ENCODE data around the gene PTPRE. TPM values are rescaled to one million over a fixed set of nuclear protein-coding genes. Genes with fewer than 3 reads are reported as not detected.

PTPRE gene
- total RNA-seq, 1 experiment from 2014 or later = 11.6 TPM

- no peak for DNase-seq (ENCODE audit: low spot score)
- no peak for TF ChIP-seq CTCF (conservative IDR thresholded peaks at IDR 0.05; ENCODE audit: low read depth, low read length)
- TF ChIP-seq EZH2 (IDR thresholded peaks at IDR 0.05; ENCODE audit: borderline replicate concordance, low read depth, low read length, poor library complexity, severe bottlenecking) = no peak
- H3K4me1 ChIP-seq (ENCODE audit: insufficient read depth, low read length, poor library complexity, severe bottlenecking) = no peaks in the 10 kb centered on the region
- intact Hi-C loops (cut with micrococcal nuclease; ENCODE audit: unreplicated experiment) = no loop called here
- H3K27ac ChIP-seq (ENCODE audit: low read depth, low read length, poor library complexity, severe bottlenecking) = no peak overlapping the region
- CTCF ChIA-PET = no interaction called here
- no TSS peak for BruUV-seq (replicated peaks)
- no peaks in the 10 kb centered on the region for H3K36me3 ChIP-seq (ENCODE audit: insufficient read depth, low read length, poor library complexity, severe bottlenecking)
- no peak overlapping the region for H3K4me3 ChIP-seq (ENCODE audit: low read depth, low read length, poor library complexity, severe bottlenecking)
- POLR2A ChIA-PET (ENCODE audit: low non-redundant PET) = no interaction called here
- no peaks in the 10 kb centered on the region for H3K9me3 ChIP-seq (ENCODE audit: low read depth, low read length, poor library complexity, severe bottlenecking)
- H3K27me3 ChIP-seq (replicated peaks; ENCODE audit: insufficient read depth, low read depth, low read length, poor library complexity) = no peaks in the 10 kb centered on the region
Measured at GRCh38 chr10:128055061-128055868, 148.4 kb downstream of the PTPRE start.

- BruUV-seq (replicated peaks) = no TSS peak
Measured at GRCh38 chr10:128056303-128057050, 149.6 kb downstream of the PTPRE start.

More at GRCh38 chr10:128056303-128057050, 149.6 kb downstream of the PTPRE start:
- Histone ChIP-seq H3K4me1 (ENCODE audit: insufficient read depth, low read length, poor library complexity, severe bottlenecking) (no peaks in the 10 kb centered on the region), H3K36me3 (ENCODE audit: insufficient read depth, low read length, poor library complexity, severe bottlenecking) (no peaks in the 10 kb centered on the region), H3K27ac (ENCODE audit: low read depth, low read length, poor library complexity, severe bottlenecking) (no peak overlapping the region), H3K9me3 (ENCODE audit: low read depth, low read length, poor library complexity, severe bottlenecking) (no peaks in the 10 kb centered on the region), H3K4me3 (ENCODE audit: low read depth, low read length, poor library complexity, severe bottlenecking) (no peak overlapping the region), H3K27me3 (replicated peaks; ENCODE audit: insufficient read depth, low read depth, low read length, poor library complexity) (no peaks in the 10 kb centered on the region)
- POLR2A ChIA-PET (ENCODE audit: low non-redundant PET) = no interaction called here
- CTCF ChIA-PET = no interaction called here
- DNase-seq (ENCODE audit: low spot score) = no peak
- TF ChIP-seq CTCF (conservative IDR thresholded peaks at IDR 0.05; ENCODE audit: low read depth, low read length) (no peak), EZH2 (IDR thresholded peaks at IDR 0.05; ENCODE audit: borderline replicate concordance, low read depth, low read length, poor library complexity, severe bottlenecking) (no peak)
- intact Hi-C loops (cut with micrococcal nuclease; ENCODE audit: unreplicated experiment) = no loop called here

Measured in A673 (cell line).